NT2/D1 (cell line): ENCODE results near the gene DBN1.

Experiments
- YY1 ChIP-seq: IDR thresholded peaks from 2 replicates; pipeline ENCODE4 v1.6.1; 2011; ENCODE audit not compliant: insufficient read length, insufficient read depth
- ZNF274 ChIP-seq: IDR thresholded peaks from 2 replicates; pipeline ENCODE4 v1.6.1; 2011; ENCODE audit warnings: mild to moderate bottlenecking, low read depth, low read length

DNA sequence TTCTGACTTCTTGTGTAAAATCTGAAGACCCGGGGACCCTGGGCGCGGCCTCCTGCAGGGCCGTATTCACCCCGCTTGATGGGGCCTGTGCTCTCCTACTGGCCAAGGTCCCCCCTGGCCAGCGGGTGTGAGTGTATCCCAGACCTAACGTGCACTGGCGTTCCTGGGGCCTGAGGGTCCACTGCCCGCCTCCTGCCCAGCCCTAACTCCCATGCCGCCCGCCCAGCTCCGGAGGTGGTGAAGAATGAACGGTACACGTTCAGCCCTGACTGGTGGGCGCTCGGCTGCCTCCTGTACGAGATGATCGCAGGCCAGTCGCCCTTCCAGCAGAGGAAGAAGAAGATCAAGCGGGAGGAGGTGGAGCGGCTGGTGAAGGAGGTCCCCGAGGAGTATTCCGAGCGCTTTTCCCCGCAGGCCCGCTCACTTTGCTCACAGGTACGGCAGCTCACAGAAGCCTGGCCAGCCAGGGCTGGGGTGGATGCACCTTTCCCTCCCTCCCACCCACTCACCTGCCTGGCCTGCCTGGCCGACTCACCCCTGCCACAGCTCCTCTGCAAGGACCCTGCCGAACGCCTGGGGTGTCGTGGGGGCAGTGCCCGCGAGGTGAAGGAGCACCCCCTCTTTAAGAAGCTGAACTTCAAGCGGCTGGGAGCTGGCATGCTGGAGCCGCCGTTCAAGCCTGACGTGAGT lies 37.4 kb downstream of the DBN1 start:
- no peak for TF ChIP-seq ZNF274
- no peak for TF ChIP-seq YY1
